HepG2 (cell line): ENCODE measurements around the gene KIF2C. TPM values are rescaled to one million over a fixed set of nuclear protein-coding genes. Genes with fewer than 3 reads are reported as not detected.

Source experiments
- E2F1 ChIP-seq: sonication (generic); formaldehyde crosslinking; IDR thresholded peaks from 2 replicates; pipeline ENCODE4 v1.5.0; 2020; ENCODE audit warnings: missing genetic modification reagents
- KAT2B ChIP-seq: fragments of 150-350 bp; IDR thresholded peaks from 2 replicates; pipeline ENCODE4 v1.6.1; 2014; ENCODE audit warnings: low read depth, low read length, borderline replicate concordance
- MBNL3 ChIP-seq: fragments of 250-450 bp; sonication (Bioruptor Pico); conservative IDR thresholded peaks from 2 replicates; pipeline ENCODE4 v1.8.0; 2022; ENCODE audit warnings: mild to moderate bottlenecking, inconsistent platforms
- NCOR1 ChIP-seq: fragments of 200-600 bp; sonication (generic); IDR thresholded peaks from 2 replicates; pipeline ENCODE4 v1.7.0; 2017; ENCODE audit warnings: antibody characterized with exemption, low read length, borderline replicate concordance
- ONECUT2 ChIP-seq: sonication (generic); formaldehyde crosslinking; IDR thresholded peaks from 2 replicates; pipeline ENCODE4 v1.4.0; 2020; ENCODE audit warnings: missing genetic modification reagents
- PLSCR1 ChIP-seq: sonication (generic); formaldehyde crosslinking; IDR thresholded peaks from 2 replicates; pipeline ENCODE4 v1.5.0; 2020; ENCODE audit warnings: missing genetic modification reagents, mild to moderate bottlenecking, borderline replicate concordance
- RXRB ChIP-seq: IDR thresholded peaks from 2 replicates; pipeline ENCODE4 v1.6.1; 2016; ENCODE audit warnings: borderline replicate concordance, missing genetic modification reagents, missing compliant biosample characterization
- SMARCE1 ChIP-seq: fragments of 450-650 bp; IDR thresholded peaks from 2 replicates; pipeline ENCODE4 v1.6.1; 2017; ENCODE audit warnings: borderline replicate concordance
- SMYD3 ChIP-seq: sonication (generic); formaldehyde crosslinking; IDR thresholded peaks from 2 replicates; pipeline ENCODE4 v1.8.1; 2023; ENCODE audit warnings: mild to moderate bottlenecking, missing genetic modification reagents
- U2AF2 ChIP-seq: fragments of 200-400 bp; formaldehyde crosslinking; IDR thresholded peaks from 2 replicates; pipeline ENCODE4 v1.6.1; 2017; ENCODE audit warnings: low read depth, mild to moderate bottlenecking, low read length
- ZBTB10 ChIP-seq: sonication (generic); formaldehyde crosslinking; IDR thresholded peaks from 2 replicates; pipeline ENCODE4 v1.4.0; 2020; ENCODE audit warnings: missing genetic modification reagents, borderline replicate concordance
- ZBTB25 ChIP-seq: IDR thresholded peaks from 2 replicates; pipeline ENCODE4 v1.6.1; 2018; ENCODE audit warnings: missing genetic modification reagents
- ZBTB46 ChIP-seq: sonication (generic); formaldehyde crosslinking; IDR thresholded peaks from 2 replicates; pipeline ENCODE4 v1.4.0; 2020; ENCODE audit warnings: mild to moderate bottlenecking, missing genetic modification reagents, borderline replicate concordance
- ZBTB8A ChIP-seq: sonication (generic); formaldehyde crosslinking; IDR thresholded peaks from 2 replicates; pipeline ENCODE4 v1.4.0; 2020; ENCODE audit warnings: mild to moderate bottlenecking, low read depth, missing genetic modification reagents, borderline replicate concordance
- ZNF232 ChIP-seq: sonication (generic); formaldehyde crosslinking; IDR thresholded peaks from 2 replicates; pipeline ENCODE4 v1.4.0; 2020; ENCODE audit warnings: missing genetic modification reagents, borderline replicate concordance
- ZNF446 ChIP-seq: sonication (generic); formaldehyde crosslinking; IDR thresholded peaks from 2 replicates; pipeline ENCODE4 v1.5.0; 2020; ENCODE audit warnings: mild to moderate bottlenecking, missing genetic modification reagents
- ZNF468 ChIP-seq: sonication (generic); formaldehyde crosslinking; IDR thresholded peaks from 2 replicates; pipeline ENCODE4 v1.8.0; 2022; ENCODE audit warnings: mild to moderate bottlenecking, moderate library complexity, missing genetic modification reagents
- ZNF557 ChIP-seq: sonication (generic); formaldehyde crosslinking; IDR thresholded peaks from 2 replicates; pipeline ENCODE4 v1.4.0; 2020; ENCODE audit warnings: missing genetic modification reagents
- ZNF614 ChIP-seq: IDR thresholded peaks from 2 replicates; pipeline ENCODE4 v1.6.1; 2018; ENCODE audit warnings: missing biosample characterization, missing genetic modification reagents, inconsistent platforms, borderline replicate concordance
- ZSCAN12 ChIP-seq: sonication (generic); formaldehyde crosslinking; IDR thresholded peaks from 2 replicates; pipeline ENCODE4 v1.9.0; 2021; ENCODE audit warnings: mild to moderate bottlenecking, missing genetic modification reagents
- ZSCAN25 ChIP-seq: sonication (generic); formaldehyde crosslinking; IDR thresholded peaks from 2 replicates; pipeline ENCODE4 v1.8.0; 2022; ENCODE audit warnings: mild to moderate bottlenecking, missing genetic modification reagents
- polyA plus RNA-seq, 8 experiments: library from polyadenylated mRNA; depleted of rRNA in 3 of 8; stranded (reverse) in 7 of 8; unstranded in 1 of 8; fragments of >200 nt; fragmentation: Illumina TruSeq in 4 of 8; extraction: Trizol in 4 of 8; gene quantifications; 2 replicates each; pipeline versions ENCODE4 v1.2.1 to v1.2.3, GENCODE V29; 2011 to 2016; ENCODE audit warnings: low read depth in 4 of 8, missing spikeins in 1 of 8, mixed read lengths in 1 of 8; ENCODE audit not compliant: insufficient read depth in 1 of 8
- total RNA-seq, 5 experiments: library from RNA; depleted of rRNA; stranded (reverse); fragments of >200 nt; fragmentation: Illumina TruSeq; extraction: Trizol; gene quantifications; 2 replicates each; pipeline ENCODE4 v1.2.3, GENCODE V29; 2016; ENCODE audit warnings: low read depth in 1 of 5

KIF2C gene
- total and polyA plus RNA-seq, 2 of the 13 experiments (the other 11 are each of a cell fraction or from before 2014, with no cell fraction given) = 29.7 to 53.7 TPM

GRCh38 chr1:44807364-44808062 is 67.9 kb downstream of the KIF2C start (continued):
- TF ChIP-seq PLSCR1 (CRISPR knock-in tag) (no peak; the same call in 1 of the 2 replicates), NCOR1 (no peak), ZNF557 (CRISPR knock-in tag) (peak; percentile 65; the same call in 1 of the 2 replicates), KAT2B (no peak), ZSCAN12 (CRISPR knock-in tag) (peak; percentile 67), SMYD3 (peak; percentile 74; the same call in 1 of the 2 replicates), ZNF446 (CRISPR knock-in tag) (peak; percentile 80; the same call in 1 of the 2 replicates), ZBTB25 (CRISPR knock-in tag) (no peak; the same call in 1 of the 2 replicates), U2AF2 (peak; percentile 66; the same call in 1 of the 2 replicates), ZNF468 (no peak; the same call in 1 of the 2 replicates), ZSCAN25 (peak; percentile 81; the same call in 1 of the 2 replicates), E2F1 (CRISPR knock-in tag) (no peak), ZBTB8A (CRISPR knock-in tag) (no peak), SMARCE1 (no peak), ZNF232 (CRISPR knock-in tag) (peak; percentile 89), RXRB (CRISPR knock-in tag) (peak; percentile 63), ZBTB10 (CRISPR knock-in tag) (no peak; the same call in 1 of the 2 replicates), MBNL3 (no peak), ONECUT2 (CRISPR knock-in tag) (no peak), ZNF614 (CRISPR knock-in tag) (peak; percentile 73; the same call in 1 of the 2 replicates), ZBTB46 (CRISPR knock-in tag) (peak; percentile 82; the same call in 1 of the 2 replicates)
